ENCODE measurements around the gene MAPK6. TPM values are rescaled to one million over a fixed set of nuclear protein-coding genes. Genes with fewer than 3 reads are reported as not detected.

Gene MAPK6
- total and polyA plus RNA-seq, 10 of the 15 experiments (the other 5 are each of a cell fraction or from before 2014, with no cell fraction given): 20.6 to 100 (median 52.6) TPM

GRCh38 chr15:52107238-52107637, 88.2 kb downstream of the MAPK6 start:
- ChIA-PET CTCF (interaction anchor here (0.6 to 17.4 kb wide), 9 partner anchors 8 to 624 kb away, joined by 3 to 251 read pairs (median 4); no protein-coding TSS in a partner anchor), SMC1A (ENCODE audit: uncharacterized antibody, unreplicated experiment) (interaction anchor here (0.8 to 12.5 kb wide), 7 partner anchors 7 to 101 kb away, joined by 3 to 179 read pairs (median 31); no protein-coding TSS in a partner anchor), POLR2A (interaction anchor here (0.8 to 8.9 kb wide), 7 partner anchors 13 to 101 kb away, joined by 3 to 86 read pairs (median 4); no protein-coding TSS in a partner anchor), RAD21 (ENCODE audit: unreplicated experiment) (interaction anchor here (0.8 to 11.8 kb wide), 7 partner anchors 10 to 101 kb away, joined by 3 to 203 read pairs (median 5); no protein-coding TSS in a partner anchor)
- Histone ChIP-seq H3K9ac (ENCODE audit: control insufficient read depth, insufficient read depth, low read length) (no peak overlapping the region), H3K4me3 (no peak overlapping the region), H2AFZ (ENCODE audit: control insufficient read depth, low read depth, low read length) (no peak overlapping the region), H3K4me2 (ENCODE audit: control insufficient read depth, insufficient read depth) (0 out of 2 replicates have a peak overlapping the region, but pooled peaks have one; percentile 14), H3K79me2 (ENCODE audit: control insufficient read depth, insufficient read depth, low read length) (peaks cover 14% of the 10 kb centered on the region), H3K27ac (ENCODE audit: control insufficient read depth, insufficient read depth) (peak overlapping the region; percentile 32), H4K20me1 (ENCODE audit: control insufficient read depth, insufficient read depth) (no peaks in the 10 kb centered on the region), H3K9me3 (replicated peaks; ENCODE audit: control insufficient read depth, insufficient read depth, low read length) (no peaks in the 10 kb centered on the region), H3K27me3 (replicated peaks in 1 of 2; ENCODE audit: control insufficient read depth in 2 of 2, insufficient read depth in 2 of 2, low read length in 1 of 2) (no peaks in the 10 kb centered on the region), H3K4me1 (ENCODE audit: control insufficient read depth, insufficient read depth, low read length) (peaks cover 58% of the 10 kb centered on the region), H3K36me3 (ENCODE audit: control insufficient read depth in 2 of 2, insufficient read depth in 2 of 2, low read length in 1 of 2) (no peaks in the 10 kb centered on the region)
- no peak for FAIRE-seq
- intact Hi-C loops (cut with micrococcal nuclease; ENCODE audit: unreplicated experiment) (loop anchor here (10.0 kb wide), 1 partner anchor 372 kb away; the partner anchor contains the start of gene LYSMD2), in situ Hi-C loops (cut with MboI) (no loop called here)
- BruUV-seq (replicated peaks): no TSS peak
- ATAC-seq: no peak
- WGBS (ENCODE audit: insufficient coverage, insufficient replicate concordance, low lambda C conversion rate, missing lambda C conversion rate): 84% methylated on average over 6 of the region's 6 CpGs
- DNase-seq (ENCODE audit: low read depth, low spot score): no peak
- TF ChIP-seq ZNF384 (IDR thresholded peaks at IDR 0.05; ENCODE audit: borderline replicate concordance, low read depth, low read length): 0 out of 2 replicates have a peak, but pooled peaks have one; percentile 10
- peak; percentile 48; the same call in 1 of the 2 replicates for TF ChIP-seq ZNF687 (IDR thresholded peaks at IDR 0.05)
- TF ChIP-seq, protein P1, sequence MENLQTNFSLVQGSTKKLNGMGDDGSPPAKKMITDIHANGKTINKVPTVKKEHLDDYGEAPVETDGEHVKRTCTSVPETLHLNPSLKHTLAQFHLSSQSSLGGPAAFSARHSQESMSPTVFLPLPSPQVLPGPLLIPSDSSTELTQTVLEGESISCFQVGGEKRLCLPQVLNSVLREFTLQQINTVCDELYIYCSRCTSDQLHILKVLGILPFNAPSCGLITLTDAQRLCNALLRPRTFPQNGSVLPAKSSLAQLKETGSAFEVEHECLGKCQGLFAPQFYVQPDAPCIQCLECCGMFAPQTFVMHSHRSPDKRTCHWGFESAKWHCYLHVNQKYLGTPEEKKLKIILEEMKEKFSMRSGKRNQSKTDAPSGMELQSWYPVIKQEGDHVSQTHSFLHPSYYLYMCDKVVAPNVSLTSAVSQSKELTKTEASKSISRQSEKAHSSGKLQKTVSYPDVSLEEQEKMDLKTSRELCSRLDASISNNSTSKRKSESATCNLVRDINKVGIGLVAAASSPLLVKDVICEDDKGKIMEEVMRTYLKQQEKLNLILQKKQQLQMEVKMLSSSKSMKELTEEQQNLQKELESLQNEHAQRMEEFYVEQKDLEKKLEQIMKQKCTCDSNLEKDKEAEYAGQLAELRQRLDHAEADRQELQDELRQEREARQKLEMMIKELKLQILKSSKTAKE (IDR thresholded peaks at IDR 0.05; ENCODE audit: low read depth, poor library complexity, severe bottlenecking): peak; percentile 56
- 0 out of 2 replicates have a peak, but pooled peaks have one; percentile 43 for TF ChIP-seq NBN (IDR thresholded peaks at IDR 0.05)
- TF ChIP-seq ZNF622 (IDR thresholded peaks at IDR 0.05): no peak
- TF ChIP-seq IKZF1 (conservative IDR thresholded peaks at IDR 0.05): 0 out of 2 replicates have a peak, but pooled peaks have one; percentile 28
- TF ChIP-seq CBFB (IDR thresholded peaks at IDR 0.05; ENCODE audit: low read depth): no peak
- no peak for TF ChIP-seq TCF7 (IDR thresholded peaks at IDR 0.05; ENCODE audit: borderline replicate concordance)
- peak; percentile 38; the same call in 1 of the 2 replicates for TF ChIP-seq MTA2 (IDR thresholded peaks at IDR 0.05; ENCODE audit: low read depth)
- TF ChIP-seq, protein P2, sequence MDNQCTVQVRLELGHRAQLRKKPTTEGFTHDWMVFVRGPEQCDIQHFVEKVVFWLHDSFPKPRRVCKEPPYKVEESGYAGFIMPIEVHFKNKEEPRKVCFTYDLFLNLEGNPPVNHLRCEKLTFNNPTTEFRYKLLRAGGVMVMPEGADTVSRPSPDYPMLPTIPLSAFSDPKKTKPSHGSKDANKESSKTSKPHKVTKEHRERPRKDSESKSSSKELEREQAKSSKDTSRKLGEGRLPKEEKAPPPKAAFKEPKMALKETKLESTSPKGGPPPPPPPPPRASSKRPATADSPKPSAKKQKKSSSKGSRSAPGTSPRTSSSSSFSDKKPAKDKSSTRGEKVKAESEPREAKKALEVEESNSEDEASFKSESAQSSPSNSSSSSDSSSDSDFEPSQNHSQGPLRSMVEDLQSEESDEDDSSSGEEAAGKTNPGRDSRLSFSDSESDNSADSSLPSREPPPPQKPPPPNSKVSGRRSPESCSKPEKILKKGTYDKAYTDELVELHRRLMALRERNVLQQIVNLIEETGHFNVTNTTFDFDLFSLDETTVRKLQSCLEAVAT (IDR thresholded peaks at IDR 0.05): peak; percentile 80
- TF ChIP-seq SREBF2 (IDR thresholded peaks at IDR 0.05; ENCODE audit: low read length): no peak
- TF ChIP-seq, protein P3, sequence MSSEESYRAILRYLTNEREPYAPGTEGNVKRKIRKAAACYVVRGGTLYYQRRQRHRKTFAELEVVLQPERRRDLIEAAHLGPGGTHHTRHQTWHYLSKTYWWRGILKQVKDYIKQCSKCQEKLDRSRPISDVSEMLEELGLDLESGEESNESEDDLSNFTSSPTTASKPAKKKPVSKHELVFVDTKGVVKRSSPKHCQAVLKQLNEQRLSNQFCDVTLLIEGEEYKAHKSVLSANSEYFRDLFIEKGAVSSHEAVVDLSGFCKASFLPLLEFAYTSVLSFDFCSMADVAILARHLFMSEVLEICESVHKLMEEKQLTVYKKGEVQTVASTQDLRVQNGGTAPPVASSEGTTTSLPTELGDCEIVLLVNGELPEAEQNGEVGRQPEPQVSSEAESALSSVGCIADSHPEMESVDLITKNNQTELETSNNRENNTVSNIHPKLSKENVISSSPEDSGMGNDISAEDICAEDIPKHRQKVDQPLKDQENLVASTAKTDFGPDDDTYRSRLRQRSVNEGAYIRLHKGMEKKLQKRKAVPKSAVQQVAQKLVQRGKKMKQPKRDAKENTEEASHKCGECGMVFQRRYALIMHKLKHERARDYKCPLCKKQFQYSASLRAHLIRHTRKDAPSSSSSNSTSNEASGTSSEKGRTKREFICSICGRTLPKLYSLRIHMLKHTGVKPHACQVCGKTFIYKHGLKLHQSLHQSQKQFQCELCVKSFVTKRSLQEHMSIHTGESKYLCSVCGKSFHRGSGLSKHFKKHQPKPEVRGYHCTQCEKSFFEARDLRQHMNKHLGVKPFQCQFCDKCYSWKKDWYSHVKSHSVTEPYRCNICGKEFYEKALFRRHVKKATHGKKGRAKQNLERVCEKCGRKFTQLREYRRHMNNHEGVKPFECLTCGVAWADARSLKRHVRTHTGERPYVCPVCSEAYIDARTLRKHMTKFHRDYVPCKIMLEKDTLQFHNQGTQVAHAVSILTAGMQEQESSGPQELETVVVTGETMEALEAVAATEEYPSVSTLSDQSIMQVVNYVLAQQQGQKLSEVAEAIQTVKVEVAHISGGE (CRISPR knock-in tag; IDR thresholded peaks at IDR 0.05): no peak

Data from GM12878 (cell line).